Occipital lobe (tissue), 2 donors: ENCODE measurements around the gene CSNK1D. TPM values are rescaled to one million over a fixed set of nuclear protein-coding genes. Genes with fewer than 3 reads are reported as not detected.
A peak's percentile ranks its signal among the peaks of the same experiment; 100 is the strongest.

Source experiments
- DNase-seq: peaks from one replicate; lab custom pipeline; 2025; lab: John Stamatoyannopoulos, UW
- total RNA-seq: library from RNA; depleted of rRNA; stranded (reverse); fragments of >200 nt; gene quantifications from one replicate; pipeline ENCODE4 v1.2.3, GENCODE V29; 2014

Gene CSNK1D
- total RNA-seq, 1 donor from 2014 or later = 23.9 TPM

GRCh38 chr17:82252511-82253178, 20.9 kb downstream of the CSNK1D start:
- no peak for DNase-seq

- no peak for DNase-seq
Measured at GRCh38 chr17:82250868-82251500, 22.5 kb downstream of the CSNK1D start.

GRCh38 chr17:82249896-82250581, 23.5 kb downstream of the CSNK1D start:
- DNase-seq = no peak

- no peak for DNase-seq
Measured at GRCh38 chr17:82248815-82249674, 24.5 kb downstream of the CSNK1D start.

GRCh38 chr17:82247856-82248671, 25.4 kb downstream of the CSNK1D start:
- DNase-seq = no peak

GRCh38 chr17:82247182-82247823, 26.2 kb downstream of the CSNK1D start:
- no peak for DNase-seq

GRCh38 chr17:82246365-82247181, 26.9 kb downstream of the CSNK1D start:
- DNase-seq = no peak

- DNase-seq = no peak
Measured at GRCh38 chr17:82246040-82246364, 27.5 kb downstream of the CSNK1D start.

GRCh38 chr17:82245134-82246039, 28.1 kb downstream of the CSNK1D start:
- DNase-seq = no peak

GRCh38 chr17:82244413-82245133, 28.9 kb downstream of the CSNK1D start:
- DNase-seq = peak; percentile 41

GRCh38 chr17:82243648-82244412, 29.7 kb downstream of the CSNK1D start:
- DNase-seq = no peak

- DNase-seq = peak; percentile 82
Measured at GRCh38 chr17:82242977-82243647, 30.4 kb downstream of the CSNK1D start.

- no peak for DNase-seq
Measured at GRCh38 chr17:82242698-82242976, 30.9 kb downstream of the CSNK1D start.

- DNase-seq = no peak
Measured at GRCh38 chr17:82241926-82242697, 31.4 kb downstream of the CSNK1D start.

GRCh38 chr17:82241183-82241925, 32.1 kb downstream of the CSNK1D start:
- peak; percentile 41 for DNase-seq
